HG03457 (cell line): ENCODE results near the gene RNF125.
"Not testable (repeated sequence)": the region's sequence is repeated elsewhere in the genome, so short reads cannot be mapped to it uniquely, and the experiment has no call there.

Experiments
- ATAC-seq: cut with Tn5 transposase; IDR thresholded peaks from one replicate; pipeline ENCODE4 v1.9.1; 2021; ENCODE audit warnings: moderate number of reproducible peaks; ENCODE audit not compliant: unreplicated experiment

The RNF125 gene

GRCh38 chr18:32083781-32084180 is 65.2 kb downstream of the RNF125 start:
- ATAC-seq = no peak

- no peak for ATAC-seq
Measured at GRCh38 chr18:32086881-32087280, 68.3 kb downstream of the RNF125 start.

DNA sequence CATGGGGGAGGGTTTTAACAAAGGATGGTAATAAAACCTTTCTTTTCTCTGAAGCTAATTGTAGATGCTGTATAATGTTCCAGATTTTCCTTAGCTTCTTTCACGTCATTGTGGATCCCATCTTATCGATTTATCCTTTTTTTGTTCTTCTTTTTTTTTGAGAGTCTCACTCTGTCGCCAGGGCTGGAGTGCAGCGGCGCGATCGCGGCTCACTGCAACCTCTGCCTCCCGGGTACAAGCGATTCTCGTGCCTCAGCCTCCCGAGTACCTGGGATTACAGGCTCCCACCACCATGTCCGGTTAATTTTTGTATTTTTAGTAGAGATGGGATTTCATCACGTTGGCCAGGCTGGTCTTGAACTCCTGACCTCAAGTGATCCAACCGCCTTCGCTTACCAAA is 72.2 kb downstream of the RNF125 start:
- ATAC-seq = not testable (repeated sequence)

- ATAC-seq = no peak
Measured at GRCh38 chr18:32091325-32091723, 72.7 kb downstream of the RNF125 start.

- peak; percentile 44 for ATAC-seq
Measured at GRCh38 chr18:32091724-32092421, 73.2 kb downstream of the RNF125 start, which contains the start of gene RNF138. Gene RNF138, plus strand, starts transcription at chr18:32091874. Its CDS starts 903 bp downstream, at chr18:32092777.

- peak; percentile 67 for ATAC-seq
Measured at GRCh38 chr18:32092422-32093101, 73.9 kb downstream of the RNF125 start.

GRCh38 chr18:32093102-32093511 is 74.5 kb downstream of the RNF125 start:
- peak; percentile 36 for ATAC-seq

GRCh38 chr18:32093523-32093922 is 74.9 kb downstream of the RNF125 start:
- no peak for ATAC-seq

DNA sequence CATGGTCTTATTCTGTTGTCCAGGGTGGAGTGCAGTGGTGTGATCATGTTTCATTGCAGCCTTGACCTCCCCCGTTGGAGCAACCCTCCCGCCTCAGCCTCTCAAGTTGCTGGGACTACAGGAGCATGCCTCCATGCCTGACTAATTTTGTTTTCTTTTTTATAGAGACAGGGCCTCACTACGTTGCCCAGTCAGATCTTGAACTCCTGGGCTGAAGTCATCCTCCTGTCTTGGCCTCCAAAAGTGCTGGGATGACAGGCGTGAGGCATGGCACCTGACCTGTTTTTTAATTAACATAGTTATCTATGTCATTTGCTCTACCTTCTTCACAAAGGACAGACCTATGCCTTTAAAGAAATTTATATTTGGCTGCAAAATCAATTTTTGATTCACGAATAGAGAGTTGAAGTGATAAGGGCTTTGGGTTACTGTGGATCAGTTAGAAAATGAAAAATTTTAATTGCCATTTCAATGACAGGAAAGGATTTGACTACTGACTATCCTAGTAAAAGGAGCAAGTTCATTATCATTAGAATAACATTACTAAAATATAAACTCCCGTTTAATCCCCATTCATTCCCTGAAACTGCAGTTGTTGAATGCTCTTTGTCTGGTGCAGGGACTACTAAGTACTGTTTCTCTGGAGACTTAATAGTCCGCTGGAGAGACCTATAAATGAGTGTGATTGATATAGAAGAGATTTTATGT is 76.7 kb downstream of the RNF125 start:
- no peak for ATAC-seq

DNA sequence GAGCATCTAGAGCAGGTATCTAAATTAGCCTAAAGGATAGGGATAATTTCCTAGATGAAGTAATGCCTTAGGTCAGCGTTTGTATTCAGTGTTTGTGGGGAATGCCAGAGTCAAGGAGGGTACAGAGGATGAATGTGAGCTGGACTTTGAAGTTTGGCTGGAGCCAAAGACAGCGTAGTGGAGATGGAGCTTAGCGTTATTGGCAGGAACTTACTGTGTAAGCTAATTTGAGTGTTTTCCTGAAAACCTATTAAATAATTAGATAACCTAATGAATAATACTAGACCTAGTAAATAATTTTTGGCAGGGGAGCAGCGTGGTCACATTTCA is 77.2 kb downstream of the RNF125 start:
- ATAC-seq = no peak

DNA sequence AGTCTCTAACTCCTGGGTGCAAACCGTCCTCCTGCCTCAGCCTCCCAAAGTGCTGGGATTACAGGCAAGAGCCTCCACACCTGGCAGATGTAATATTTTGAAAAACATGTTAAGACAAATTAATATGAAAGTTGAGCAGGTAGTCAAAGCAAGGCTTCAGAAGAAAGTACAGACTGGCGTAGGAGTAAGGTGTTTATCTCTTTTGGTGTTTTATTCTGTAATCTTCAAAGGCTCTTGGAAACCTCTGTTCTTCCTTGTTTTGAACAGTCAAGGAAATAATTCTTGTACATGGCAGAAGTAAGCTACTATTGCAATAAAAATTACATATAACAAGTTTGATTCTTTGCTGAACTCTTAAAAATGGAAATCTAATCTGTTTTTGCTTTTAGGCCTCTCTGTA is 78.3 kb downstream of the RNF125 start:
- ATAC-seq = no peak

- no peak for ATAC-seq
Measured at GRCh38 chr18:32104516-32104915, 85.9 kb downstream of the RNF125 start.

- no peak for ATAC-seq
Measured at GRCh38 chr18:32110005-32110404, 91.4 kb downstream of the RNF125 start.

DNA sequence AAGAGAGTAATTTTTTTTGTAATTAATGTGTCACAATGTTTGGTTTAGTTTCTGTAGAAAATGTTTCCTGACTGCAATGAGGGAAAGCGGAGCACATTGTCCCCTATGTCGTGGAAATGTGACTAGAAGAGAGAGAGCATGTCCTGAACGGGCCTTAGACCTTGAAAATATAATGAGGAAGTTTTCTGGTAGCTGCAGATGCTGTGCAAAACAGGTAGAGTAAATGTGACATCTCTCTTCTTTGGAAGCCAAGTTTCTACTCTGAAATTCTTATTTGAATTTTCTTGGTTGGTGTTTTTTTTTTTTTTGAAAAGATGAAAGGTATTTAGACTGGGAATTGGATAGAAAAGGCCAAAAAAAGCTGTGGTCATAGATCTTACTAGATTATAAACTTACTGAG is 93.1 kb downstream of the RNF125 start:
- no peak for ATAC-seq

DNA sequence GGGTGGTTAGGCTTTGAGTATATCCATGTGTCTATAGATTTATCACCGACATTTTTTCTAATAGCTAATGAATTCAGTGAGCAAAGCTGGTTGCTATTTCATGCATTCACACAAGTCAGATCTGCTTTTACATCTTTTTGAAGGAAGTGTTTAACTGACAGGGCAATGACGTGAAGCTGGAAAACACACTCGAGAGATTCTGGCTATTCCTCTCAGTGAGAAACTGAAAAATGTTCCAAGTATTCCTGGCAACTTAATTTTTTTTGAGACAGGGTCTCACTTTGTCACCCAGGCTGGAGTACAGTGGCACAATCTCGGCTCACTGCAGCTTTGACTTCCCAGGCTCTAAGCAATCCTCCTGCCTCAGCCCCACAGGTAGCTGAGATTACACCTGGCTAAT is 94.2 kb downstream of the RNF125 start:
- ATAC-seq = no peak

DNA sequence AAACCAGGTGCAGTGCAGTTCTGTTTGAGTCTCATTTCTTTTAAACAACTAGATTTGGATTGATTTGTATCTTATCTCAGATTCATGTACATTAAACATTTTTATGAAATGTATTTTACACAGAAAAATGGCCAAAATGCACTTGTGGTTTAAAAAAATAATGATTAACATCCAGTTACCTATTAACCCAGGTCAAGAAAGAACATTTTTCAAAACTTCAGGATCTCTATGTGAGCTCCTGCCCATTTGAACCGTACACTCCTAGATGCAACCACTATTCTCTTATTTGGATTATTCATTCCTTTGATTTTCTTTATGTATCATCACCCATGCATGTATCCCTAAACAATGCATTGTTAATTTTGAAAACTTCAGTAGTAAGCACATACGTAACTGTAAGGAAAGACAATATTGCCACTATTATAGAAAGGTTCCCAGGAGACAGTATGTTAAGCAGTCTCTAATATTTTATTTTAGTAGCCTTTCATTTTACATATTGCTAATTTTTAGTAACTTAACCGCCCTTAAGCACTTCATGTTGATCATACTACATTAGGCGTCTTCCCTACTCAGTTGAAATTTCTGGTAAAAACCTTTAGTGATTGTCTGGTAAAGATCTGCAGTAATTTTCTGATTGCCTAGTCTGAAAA is 95.8 kb downstream of the RNF125 start:
- ATAC-seq = no peak

GRCh38 chr18:32122039-32122438 is 103.4 kb downstream of the RNF125 start:
- no peak for ATAC-seq
